Breast epithelium (tissue), 4 donors: ENCODE data around the gene C2orf49. TPM values are rescaled to one million over a fixed set of nuclear protein-coding genes. Genes with fewer than 3 reads are reported as not detected.

Source experiments
- DNase-seq, 2 donors: peaks; one replicate each; pipeline ENCODE4 v3.0.0-alpha.2; 2019; ENCODE audit warnings: low spot score in 2 of 2
- H3K27ac ChIP-seq, 2 donors: fragments of 200-600 bp; sonication (generic) in 1 of 2; one replicate each; pipeline ENCODE4 v1.5.1; 2016 to 2019; ENCODE audit warnings: mild to moderate bottlenecking in 1 of 2
- H3K27me3 ChIP-seq, 2 donors: fragments of 200-600 bp; sonication (generic) in 1 of 2; one replicate each; pipeline versions ENCODE4 v1.5.1 to v1.6.0; 2017 to 2019; ENCODE audit warnings: control low read depth in 1 of 2, mild to moderate bottlenecking in 1 of 2
- H3K36me3 ChIP-seq: fragments of 200-600 bp; one replicate; pipeline ENCODE4 v1.5.1; 2019
- H3K4me1 ChIP-seq, 2 donors: fragments of 200-600 bp; sonication (generic); one replicate each; pipeline ENCODE4 v1.5.1; 2016 to 2019; ENCODE audit warnings: control low read depth in 1 of 2
- H3K4me3 ChIP-seq, 3 donors: fragments of 200-600 bp; sonication (generic); 1 replicate in 2 of 3; 2 replicates in 1 of 3; pipeline ENCODE4 v1.5.1; 2016 to 2019; ENCODE audit warnings: mild to moderate bottlenecking in 3 of 3, moderate library complexity in 2 of 3
- H3K9me3 ChIP-seq, 2 donors: fragments of 200-600 bp; sonication (generic) in 1 of 2; one replicate each; pipeline ENCODE4 v1.5.1; 2016 to 2019; ENCODE audit warnings: control low read depth in 1 of 2
- CTCF ChIP-seq, 3 donors: fragments of 450-650 bp; IDR thresholded peaks; one replicate each; pipeline ENCODE4 v1.5.1; 2016 to 2017; ENCODE audit warnings: antibody characterized with exemption in 3 of 3, mild to moderate bottlenecking in 3 of 3, moderate library complexity in 3 of 3
- POLR2A ChIP-seq: fragments of 450-650 bp; IDR thresholded peaks from one replicate; pipeline ENCODE4 v1.6.1; 2016; ENCODE audit warnings: antibody characterized with exemption, mild to moderate bottlenecking, moderate library complexity
- POLR2AphosphoS5 ChIP-seq, 3 donors: sonication (generic); formaldehyde crosslinking; IDR thresholded peaks; one replicate each; pipeline ENCODE4 v1.6.1; 2017; ENCODE audit warnings: antibody characterized with exemption in 3 of 3
- intact Hi-C: fragments of 100-400 bp; cut with DNase I; formaldehyde crosslinking; loops from one replicate; pipeline ENCODE4 v1.15.1; 2023; ENCODE audit warnings: low total_unique reads
- total RNA-seq, 3 donors: library from RNA; depleted of rRNA; stranded (reverse); fragments of >200 nt; gene quantifications; one replicate each; pipeline ENCODE4 v1.1.0, GENCODE V29; 2016

The C2orf49 gene
- total RNA-seq, 3 donors from 2014 or later, result 20.0 to 31.6 (median 23.0) TPM

- no peak overlapping the region for H3K4me3 ChIP-seq
- no peak overlapping the region for H3K27ac ChIP-seq
- no peak for DNase-seq
- H3K36me3 ChIP-seq, result no peaks in the 10 kb centered on the region
- H3K4me1 ChIP-seq, result no peaks in the 10 kb centered on the region
- no peak for TF ChIP-seq CTCF (IDR thresholded peaks at IDR 0.05)
- TF ChIP-seq POLR2A, result no peak
- TF ChIP-seq POLR2AphosphoS5 (IDR thresholded peaks at IDR 0.05), result no peak
- intact Hi-C loops, result no loop called here
- H3K9me3 ChIP-seq, result no peaks in the 10 kb centered on the region
- H3K27me3 ChIP-seq, result no peaks in the 10 kb centered on the region
Observed at GRCh38 chr2:105307962-105308361, 29.4 kb upstream of the C2orf49 start.

GRCh38 chr2:105308382-105309146, 28.8 kb upstream of the C2orf49 start:
- no peaks in the 10 kb centered on the region for H3K4me1 ChIP-seq
- TF ChIP-seq CTCF (IDR thresholded peaks at IDR 0.05) (no peak), POLR2AphosphoS5 (IDR thresholded peaks at IDR 0.05) (no peak), POLR2A (no peak)
- no peak overlapping the region for H3K27ac ChIP-seq
- intact Hi-C loops, result no loop called here
- DNase-seq, result no peak
- H3K36me3 ChIP-seq, result no peaks in the 10 kb centered on the region
- no peak overlapping the region for H3K4me3 ChIP-seq
- H3K9me3 ChIP-seq, result no peaks in the 10 kb centered on the region
- H3K27me3 ChIP-seq, result no peaks in the 10 kb centered on the region

GRCh38 chr2:105309147-105309545, 28.2 kb upstream of the C2orf49 start:
- intact Hi-C loops, result no loop called here
- no peaks in the 10 kb centered on the region for H3K4me1 ChIP-seq
- no peaks in the 10 kb centered on the region for H3K9me3 ChIP-seq
- no peak for DNase-seq
- H3K27me3 ChIP-seq, result no peaks in the 10 kb centered on the region
- H3K4me3 ChIP-seq, result no peak overlapping the region
- H3K27ac ChIP-seq, result no peak overlapping the region
- H3K36me3 ChIP-seq, result no peaks in the 10 kb centered on the region
- TF ChIP-seq POLR2A (no peak), CTCF (IDR thresholded peaks at IDR 0.05) (no peak), POLR2AphosphoS5 (IDR thresholded peaks at IDR 0.05) (no peak)

- H3K36me3 ChIP-seq, result no peaks in the 10 kb centered on the region
- intact Hi-C loops, result no loop called here
- H3K4me1 ChIP-seq, result no peaks in the 10 kb centered on the region
- H3K27me3 ChIP-seq, result no peaks in the 10 kb centered on the region
- no peak overlapping the region for H3K4me3 ChIP-seq
- H3K9me3 ChIP-seq, result no peaks in the 10 kb centered on the region
- no peak for DNase-seq
- no peak for TF ChIP-seq POLR2A
- TF ChIP-seq POLR2AphosphoS5 (IDR thresholded peaks at IDR 0.05), result no peak
- H3K27ac ChIP-seq, result no peak overlapping the region
Observed at GRCh38 chr2:105313877-105314276, 23.5 kb upstream of the C2orf49 start.

- Histone ChIP-seq H3K36me3 (no peaks in the 10 kb centered on the region), H3K4me3 (no peak overlapping the region), H3K27ac (no peak overlapping the region), H3K9me3 (no peaks in the 10 kb centered on the region), H3K4me1 (no peaks in the 10 kb centered on the region), H3K27me3 (no peaks in the 10 kb centered on the region)
- no peak for TF ChIP-seq CTCF (IDR thresholded peaks at IDR 0.05)
- no peak for TF ChIP-seq POLR2A
- no peak for TF ChIP-seq POLR2AphosphoS5 (IDR thresholded peaks at IDR 0.05)
- intact Hi-C loops, result no loop called here
- DNase-seq, result no peak
Observed at GRCh38 chr2:105315314-105315713, 22.0 kb upstream of the C2orf49 start.
